ENCODE data around the gene KRT7.
"Not testable (repeated sequence)": the region's sequence is repeated elsewhere in the genome, so short reads cannot be mapped to it uniquely, and the experiment has no call there.

Gene KRT7

DNA sequence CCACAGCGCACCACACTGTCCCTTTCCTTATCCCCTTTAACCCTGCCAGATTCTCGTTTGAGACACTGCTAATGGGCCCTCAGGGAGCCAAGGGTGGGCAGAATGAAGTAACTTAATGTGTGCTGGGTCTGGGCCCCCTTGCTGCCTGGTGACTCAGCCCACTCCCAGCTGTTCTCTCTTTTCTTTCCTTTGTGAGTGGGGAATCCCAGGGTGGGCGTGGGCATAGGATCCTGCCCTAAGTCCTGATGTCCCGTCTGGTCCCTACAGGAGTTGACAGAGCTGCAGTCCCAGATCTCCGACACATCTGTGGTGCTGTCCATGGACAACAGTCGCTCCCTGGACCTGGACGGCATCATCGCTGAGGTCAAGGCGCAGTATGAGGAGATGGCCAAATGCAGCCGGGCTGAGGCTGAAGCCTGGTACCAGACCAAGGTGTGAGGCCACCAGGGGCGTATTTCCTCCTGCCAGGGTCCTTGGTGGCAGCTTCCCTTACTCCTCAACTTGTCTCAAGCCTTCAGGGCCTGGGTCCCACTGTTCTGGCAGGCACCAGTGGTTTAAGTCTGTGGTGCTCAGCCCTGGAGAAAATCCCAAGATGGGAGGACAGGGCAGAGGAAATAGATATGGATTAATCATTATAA is 8.3 kb downstream of the KRT7 start:
- peak overlapping the region; percentile 98 for H3K27ac ChIP-seq

DNA sequence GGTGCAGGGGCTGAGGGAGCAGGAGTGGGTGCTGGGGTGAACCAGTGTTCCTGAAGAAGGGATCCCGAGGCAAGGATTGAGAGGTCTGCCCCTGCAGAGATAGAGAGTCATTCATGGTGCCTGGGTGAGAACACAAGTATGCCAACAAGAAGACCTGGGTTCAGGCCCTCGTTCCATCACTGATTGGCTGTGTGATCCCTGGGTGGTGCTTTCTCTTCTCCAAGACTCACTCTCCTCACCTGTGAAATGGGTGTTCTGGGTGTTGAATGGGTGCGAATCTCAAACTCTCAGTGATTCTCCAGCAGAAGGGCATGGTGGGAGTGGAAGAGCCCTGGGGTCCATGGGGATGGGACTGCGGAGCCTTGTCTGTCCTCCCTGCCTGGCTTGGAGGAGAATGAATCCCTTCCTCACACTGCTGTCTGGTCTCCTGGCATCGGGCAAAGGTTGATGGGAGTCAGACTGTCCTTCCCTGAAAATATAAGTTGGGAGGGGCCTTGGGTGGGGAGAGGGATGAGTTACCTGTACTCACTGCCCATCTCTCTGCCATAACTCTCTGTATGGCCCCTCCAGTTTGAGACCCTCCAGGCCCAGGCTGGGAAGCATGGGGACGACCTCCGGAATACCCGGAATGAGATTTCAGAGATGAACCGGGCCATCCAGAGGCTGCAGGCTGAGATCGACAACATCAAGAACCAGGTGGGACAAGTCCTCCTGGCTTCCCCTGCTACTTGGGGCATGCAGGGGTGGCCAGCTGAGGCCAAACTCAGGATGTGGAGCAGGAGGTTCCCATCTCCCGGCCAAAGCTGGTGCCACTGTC is 9.6 kb downstream of the KRT7 start:
- peak overlapping the region; percentile 98 for H3K27ac ChIP-seq
- no peak for DNase-seq (ENCODE audit: low read depth, low spot score)

More for the DNA sequence above, 8.3 kb downstream of the KRT7 start:
- no peak for DNase-seq (ENCODE audit: low read depth, low spot score)

DNA sequence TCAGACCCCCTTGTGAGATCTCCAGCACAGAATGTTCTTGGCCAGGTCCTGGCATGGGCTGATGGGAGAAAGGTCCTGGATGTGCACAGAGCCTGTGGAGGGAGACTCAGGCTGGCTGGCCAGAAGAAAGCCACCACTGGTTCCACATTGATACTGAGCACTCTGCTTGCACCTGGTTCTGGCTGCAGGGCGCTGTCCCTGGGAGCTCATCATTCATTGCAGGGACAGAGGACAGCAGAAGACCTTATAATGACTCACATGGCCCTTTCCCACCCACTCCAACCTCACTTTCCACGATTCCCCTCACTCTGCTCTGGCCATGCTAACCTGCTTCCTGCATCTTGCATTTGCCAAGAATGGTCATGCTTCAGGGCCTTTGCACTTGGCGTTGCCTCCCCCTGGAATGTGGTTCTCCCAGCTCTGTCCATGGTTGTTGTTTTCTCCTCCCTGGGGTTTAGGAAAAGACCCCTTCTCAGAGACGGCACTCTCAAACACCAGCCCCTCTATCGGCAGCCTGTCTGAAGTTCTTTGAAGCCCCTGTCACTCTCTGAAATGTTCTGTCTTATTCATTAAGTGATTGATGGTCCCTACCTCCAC is 10.3 kb downstream of the KRT7 start:
- peak overlapping the region; percentile 98 for H3K27ac ChIP-seq
- no peak for DNase-seq (ENCODE audit: low read depth, low spot score)

- H3K27ac ChIP-seq, result peak overlapping the region; percentile 98
- peak; percentile 73 for DNase-seq (ENCODE audit: low read depth, low spot score)
Observed at GRCh38 chr12:52243856-52244614, 11.0 kb downstream of the KRT7 start.

- peak overlapping the region; percentile 98 for H3K27ac ChIP-seq
- DNase-seq (ENCODE audit: low read depth, low spot score), result no peak
Observed at GRCh38 chr12:52244615-52244994, 11.6 kb downstream of the KRT7 start.

- no peak for DNase-seq (ENCODE audit: low read depth, low spot score)
- peak overlapping the region; percentile 98 for H3K27ac ChIP-seq
Observed at GRCh38 chr12:52245259-52245961, 12.4 kb downstream of the KRT7 start.

GRCh38 chr12:52245962-52246569 is 13.0 kb downstream of the KRT7 start:
- peak overlapping the region; percentile 98 for H3K27ac ChIP-seq
- no peak for DNase-seq (ENCODE audit: low read depth, low spot score)

- DNase-seq (ENCODE audit: low read depth, low spot score), result no peak
- peak overlapping the region; percentile 98 for H3K27ac ChIP-seq
Observed at GRCh38 chr12:52246720-52247621, 13.9 kb downstream of the KRT7 start.

DNA sequence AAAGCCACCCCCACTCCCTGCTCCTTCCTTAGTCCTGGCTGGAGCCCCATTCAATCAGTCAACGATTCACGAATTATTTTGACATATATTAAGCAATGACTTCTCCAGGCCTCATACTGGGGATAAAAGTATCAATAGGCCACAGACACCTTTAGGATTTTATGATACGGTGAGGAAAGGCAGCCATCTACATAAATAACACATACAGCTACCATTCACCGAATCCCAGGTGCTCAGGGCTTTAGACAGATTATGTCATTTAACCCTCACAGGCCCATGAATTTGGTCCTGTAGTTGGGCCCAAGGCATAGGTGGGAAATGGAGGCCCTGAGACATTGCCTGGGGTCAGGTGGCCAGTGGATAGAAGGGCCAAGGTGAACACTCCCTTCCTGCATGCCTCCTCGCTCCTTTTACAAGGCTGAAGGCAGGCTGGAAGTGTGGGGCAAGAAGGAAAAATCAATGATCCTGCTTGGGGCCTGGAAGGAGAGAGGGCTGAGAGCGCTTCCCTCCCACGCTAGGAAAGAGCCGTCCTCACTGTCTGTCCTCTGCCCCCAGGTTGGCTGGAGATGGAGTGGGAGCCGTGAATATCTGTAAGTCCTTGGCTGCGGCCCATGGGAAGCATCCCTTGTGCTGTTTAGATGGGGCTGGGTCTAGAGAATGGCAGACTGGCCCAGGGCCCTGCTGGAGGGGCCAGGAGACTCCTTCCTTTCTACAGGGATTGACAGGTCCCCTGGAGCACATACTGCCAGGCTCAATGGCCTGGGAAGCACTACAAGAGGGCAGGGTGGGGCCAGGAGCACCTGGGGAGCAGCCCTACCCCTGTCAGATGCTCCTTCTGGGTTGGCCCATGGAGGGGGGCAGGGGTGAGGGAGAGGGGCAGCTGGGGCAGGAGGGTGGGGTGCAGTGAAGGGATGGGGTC is 14.8 kb downstream of the KRT7 start:
- H3K27ac ChIP-seq, result peak overlapping the region; percentile 98
- no peak for DNase-seq (ENCODE audit: low read depth, low spot score)

DNA sequence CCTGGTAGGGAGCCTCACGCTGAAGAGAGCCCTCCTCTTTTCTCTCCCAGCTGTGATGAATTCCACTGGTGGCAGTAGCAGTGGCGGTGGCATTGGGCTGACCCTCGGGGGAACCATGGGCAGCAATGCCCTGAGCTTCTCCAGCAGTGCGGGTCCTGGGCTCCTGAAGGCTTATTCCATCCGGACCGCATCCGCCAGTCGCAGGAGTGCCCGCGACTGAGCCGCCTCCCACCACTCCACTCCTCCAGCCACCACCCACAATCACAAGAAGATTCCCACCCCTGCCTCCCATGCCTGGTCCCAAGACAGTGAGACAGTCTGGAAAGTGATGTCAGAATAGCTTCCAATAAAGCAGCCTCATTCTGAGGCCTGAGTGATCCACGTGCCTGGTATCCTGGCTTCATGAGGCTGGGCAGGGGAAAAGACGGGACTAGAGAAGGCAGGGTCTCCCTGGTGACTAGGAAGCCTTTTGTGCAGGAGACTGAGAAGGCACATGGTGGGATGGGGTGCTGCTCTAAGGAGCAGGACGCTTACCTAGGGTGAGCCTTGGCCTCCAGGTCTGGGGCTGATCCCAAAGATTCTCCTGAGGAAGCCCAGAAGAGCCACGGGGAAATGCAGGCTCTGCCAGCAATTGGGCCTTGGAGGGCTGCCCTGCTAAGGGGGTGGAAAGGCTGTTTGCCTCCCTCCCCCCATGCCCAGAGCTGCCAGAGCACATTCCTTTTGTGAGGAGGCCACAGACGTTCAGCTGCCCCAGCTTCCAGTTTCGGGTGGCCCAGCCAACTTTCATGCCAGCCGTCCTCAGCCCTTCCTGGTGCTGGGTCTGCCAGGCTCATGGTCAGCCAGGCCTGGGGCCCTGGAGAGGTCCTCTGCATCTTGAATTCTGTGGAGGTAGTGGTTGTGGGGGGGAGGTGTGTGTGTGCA is 15.8 kb downstream of the KRT7 start:
- peak overlapping the region; percentile 98 for H3K27ac ChIP-seq
- DNase-seq (ENCODE audit: low read depth, low spot score), result no peak

DNA sequence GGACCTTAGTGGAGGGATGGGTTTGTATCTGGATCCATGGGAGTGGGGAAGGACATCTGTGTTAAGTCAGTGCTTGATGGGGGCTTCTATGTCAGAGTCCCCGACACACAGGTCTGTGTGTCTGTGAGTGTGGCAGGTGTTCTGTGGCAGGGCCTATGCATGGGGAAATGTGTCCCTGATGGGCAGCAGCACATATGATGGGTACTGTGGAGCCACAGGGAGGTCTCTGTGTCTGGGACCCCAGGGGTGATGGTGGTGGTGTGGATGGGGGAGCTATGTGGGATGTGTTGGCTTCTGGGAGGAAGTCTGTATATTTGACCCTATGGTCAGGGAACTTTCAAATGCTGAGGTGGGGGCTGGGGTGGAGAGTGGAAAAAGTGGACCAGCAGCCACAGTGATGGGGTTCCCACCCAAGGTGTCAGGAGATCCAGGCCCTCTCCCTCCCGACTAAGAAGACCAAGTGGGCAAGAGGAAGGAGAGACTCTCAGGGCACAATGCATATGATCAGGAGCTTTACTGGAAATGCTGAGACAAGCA is 16.5 kb downstream of the KRT7 start:
- H3K27ac ChIP-seq, result peak overlapping the region; percentile 98
- DNase-seq (ENCODE audit: low read depth, low spot score), result no peak

GRCh38 chr12:52250048-52250990 is 17.3 kb downstream of the KRT7 start:
- peak overlapping the region; percentile 98 for H3K27ac ChIP-seq
- no peak for DNase-seq (ENCODE audit: low read depth, low spot score)

DNA sequence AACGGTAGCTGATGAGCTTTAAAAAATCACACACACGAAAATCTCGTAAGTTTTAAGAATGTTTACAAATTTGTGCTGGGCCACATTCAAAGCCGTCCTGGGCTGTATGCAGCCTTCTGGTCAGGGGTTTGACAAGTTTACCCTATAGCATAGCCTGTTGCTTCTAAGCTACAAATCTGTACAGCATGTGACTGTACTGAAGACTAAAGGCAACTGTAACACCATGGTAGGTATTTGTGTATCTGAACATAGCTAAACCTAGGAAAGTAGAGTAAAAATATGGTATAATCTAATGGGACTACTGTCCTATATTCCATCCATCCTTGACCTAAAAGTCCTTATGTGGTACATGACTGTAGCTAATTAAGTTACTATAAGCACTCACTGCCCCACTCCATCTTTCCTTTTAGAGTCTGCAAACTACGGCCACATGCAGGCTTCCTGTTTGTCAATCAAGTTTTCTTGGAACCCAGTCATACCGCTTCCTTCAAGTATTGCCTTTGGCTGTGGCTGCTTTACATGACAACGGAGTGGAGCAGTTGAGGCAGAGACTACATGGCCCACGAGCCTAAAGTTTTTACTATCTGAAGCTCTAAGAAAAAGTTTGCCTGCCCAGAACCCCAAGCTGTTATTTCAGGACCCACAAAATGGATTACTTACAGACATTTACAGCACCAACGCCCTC is 18.5 kb downstream of the KRT7 start:
- H3K27ac ChIP-seq, result peak overlapping the region; percentile 98
- DNase-seq (ENCODE audit: low read depth, low spot score), result no peak

DNA sequence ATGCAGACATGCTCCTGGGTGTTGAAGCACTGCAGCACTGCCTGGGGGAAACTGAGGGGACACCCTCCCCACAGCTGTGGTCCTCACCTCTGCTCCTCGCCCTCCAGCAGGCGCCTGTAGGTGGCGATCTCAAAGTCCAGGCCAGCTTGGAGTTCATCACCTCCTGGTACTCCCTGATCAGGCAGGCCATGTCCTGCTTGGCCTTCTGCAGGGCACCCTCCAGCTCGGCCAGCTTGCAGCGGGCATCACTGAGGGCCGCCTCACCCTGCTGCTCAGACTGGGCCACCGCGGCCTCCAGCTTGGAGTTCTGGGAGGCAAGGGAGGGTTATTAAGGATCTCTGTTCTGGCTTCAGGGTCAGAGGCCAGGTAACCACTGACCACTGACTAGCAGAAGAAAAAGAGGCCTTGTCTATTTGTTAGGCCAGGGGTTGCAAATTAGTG is 19.2 kb downstream of the KRT7 start:
- peak overlapping the region; percentile 98 for H3K27ac ChIP-seq
- DNase-seq (ENCODE audit: low read depth, low spot score), result not testable (repeated sequence)
